DND-41 (cell line): ENCODE measurements around the gene SLC22A14.

Source experiments
- EZH2 ChIP-seq: IDR thresholded peaks from 3 replicates; pipeline ENCODE4 v1.6.1; 2012; ENCODE audit warnings: borderline replicate concordance, low read depth, mild to moderate bottlenecking, moderate library complexity, low read length, inconsistent platforms; ENCODE audit not compliant: severe bottlenecking
- TF ChIP-seq, protein P1 (sequence below): IDR thresholded peaks from 2 replicates; pipeline ENCODE4 v1.5.1; 2012; ENCODE audit warnings: borderline replicate concordance, low read length, moderate library complexity, mild to moderate bottlenecking; ENCODE audit not compliant: poor library complexity, severe bottlenecking; ENCODE audit errors: extremely low read depth

- TF ChIP-seq, protein P1, sequence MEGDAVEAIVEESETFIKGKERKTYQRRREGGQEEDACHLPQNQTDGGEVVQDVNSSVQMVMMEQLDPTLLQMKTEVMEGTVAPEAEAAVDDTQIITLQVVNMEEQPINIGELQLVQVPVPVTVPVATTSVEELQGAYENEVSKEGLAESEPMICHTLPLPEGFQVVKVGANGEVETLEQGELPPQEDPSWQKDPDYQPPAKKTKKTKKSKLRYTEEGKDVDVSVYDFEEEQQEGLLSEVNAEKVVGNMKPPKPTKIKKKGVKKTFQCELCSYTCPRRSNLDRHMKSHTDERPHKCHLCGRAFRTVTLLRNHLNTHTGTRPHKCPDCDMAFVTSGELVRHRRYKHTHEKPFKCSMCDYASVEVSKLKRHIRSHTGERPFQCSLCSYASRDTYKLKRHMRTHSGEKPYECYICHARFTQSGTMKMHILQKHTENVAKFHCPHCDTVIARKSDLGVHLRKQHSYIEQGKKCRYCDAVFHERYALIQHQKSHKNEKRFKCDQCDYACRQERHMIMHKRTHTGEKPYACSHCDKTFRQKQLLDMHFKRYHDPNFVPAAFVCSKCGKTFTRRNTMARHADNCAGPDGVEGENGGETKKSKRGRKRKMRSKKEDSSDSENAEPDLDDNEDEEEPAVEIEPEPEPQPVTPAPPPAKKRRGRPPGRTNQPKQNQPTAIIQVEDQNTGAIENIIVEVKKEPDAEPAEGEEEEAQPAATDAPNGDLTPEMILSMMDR: no peak
- TF ChIP-seq EZH2: no peak
Observed at GRCh38 chr3:38284756-38285150, 2.7 kb downstream of the SLC22A14 start.
